Suppressor macrophage treated with lipopolysaccharide for 4 hours (primary cell): ENCODE data around the gene RABL2A.
"Not testable (repeated sequence)": the region's sequence is repeated elsewhere in the genome, so short reads cannot be mapped to it uniquely, and the experiment has no call there.

ENCODE experiments used
- DNase-seq: peaks from one replicate; pipeline ENCODE4 v3.0.0-alpha.2; 2020

The RABL2A gene

DNA sequence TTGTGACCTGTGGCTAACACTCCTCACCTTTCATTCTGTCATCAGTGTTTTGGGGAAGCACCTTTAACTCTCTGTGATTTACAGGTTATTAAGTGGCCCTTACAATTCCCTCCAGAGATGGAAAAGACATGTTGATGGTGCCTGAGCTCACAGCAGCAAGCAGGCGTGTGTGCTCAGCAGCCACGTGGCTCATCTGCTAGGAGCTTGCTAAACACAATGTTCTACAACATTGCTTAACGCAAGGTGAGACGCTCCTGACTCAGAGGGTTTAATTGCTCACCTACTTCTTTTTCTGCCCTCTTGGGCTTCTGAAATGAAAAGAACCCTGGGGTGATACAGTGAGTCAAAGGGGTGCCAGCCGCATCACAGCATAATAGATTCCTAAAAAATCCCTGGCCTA is 6.1 kb upstream of the RABL2A start:
- DNase-seq: not testable (repeated sequence)

GRCh38 chr2:113625906-113626305 is 1.2 kb upstream of the RABL2A start:
- DNase-seq: not testable (repeated sequence)

DNA sequence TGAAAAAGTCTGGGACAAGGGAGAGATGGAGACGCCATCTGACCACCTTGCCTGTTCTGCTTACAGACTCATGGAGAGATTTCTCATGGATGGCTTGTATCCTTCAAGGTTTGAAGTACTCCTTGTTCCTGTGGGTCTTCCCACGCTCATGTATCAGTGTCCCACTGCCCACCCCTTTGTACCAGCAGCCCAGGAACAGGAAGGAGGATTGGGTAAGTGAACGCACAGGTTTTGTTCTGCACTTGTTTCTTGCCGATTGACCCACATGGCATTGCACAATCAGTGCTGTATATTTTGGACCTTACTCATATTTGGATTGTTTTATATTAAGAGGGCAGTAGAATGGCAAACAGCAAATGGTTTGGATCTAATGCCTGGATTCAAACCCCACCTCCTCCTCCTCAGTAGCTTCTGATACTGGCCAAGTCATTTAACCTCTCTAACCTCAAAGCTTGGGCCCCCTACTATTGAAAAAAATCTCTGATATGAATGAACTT is 5.8 kb downstream of the RABL2A start:
- DNase-seq: not testable (repeated sequence)

GRCh38 chr2:113635358-113635757 is 8.3 kb downstream of the RABL2A start:
- not testable (repeated sequence) for DNase-seq

- not testable (repeated sequence) for DNase-seq
Observed at GRCh38 chr2:113636226-113636625, 9.2 kb downstream of the RABL2A start.

GRCh38 chr2:113638084-113638483 is 11.0 kb downstream of the RABL2A start:
- not testable (repeated sequence) for DNase-seq

GRCh38 chr2:113646217-113646616 is 19.2 kb downstream of the RABL2A start:
- DNase-seq: not testable (repeated sequence)

GRCh38 chr2:113650834-113651815 is 24.1 kb downstream of the RABL2A start:
- DNase-seq: not testable (repeated sequence)

- not testable (repeated sequence) for DNase-seq
Observed at GRCh38 chr2:113652599-113652998, 25.5 kb downstream of the RABL2A start.

GRCh38 chr2:113656031-113656624 is 29.1 kb downstream of the RABL2A start:
- DNase-seq: not testable (repeated sequence)

- not testable (repeated sequence) for DNase-seq
Observed at GRCh38 chr2:113657735-113658134, 30.7 kb downstream of the RABL2A start.

DNA sequence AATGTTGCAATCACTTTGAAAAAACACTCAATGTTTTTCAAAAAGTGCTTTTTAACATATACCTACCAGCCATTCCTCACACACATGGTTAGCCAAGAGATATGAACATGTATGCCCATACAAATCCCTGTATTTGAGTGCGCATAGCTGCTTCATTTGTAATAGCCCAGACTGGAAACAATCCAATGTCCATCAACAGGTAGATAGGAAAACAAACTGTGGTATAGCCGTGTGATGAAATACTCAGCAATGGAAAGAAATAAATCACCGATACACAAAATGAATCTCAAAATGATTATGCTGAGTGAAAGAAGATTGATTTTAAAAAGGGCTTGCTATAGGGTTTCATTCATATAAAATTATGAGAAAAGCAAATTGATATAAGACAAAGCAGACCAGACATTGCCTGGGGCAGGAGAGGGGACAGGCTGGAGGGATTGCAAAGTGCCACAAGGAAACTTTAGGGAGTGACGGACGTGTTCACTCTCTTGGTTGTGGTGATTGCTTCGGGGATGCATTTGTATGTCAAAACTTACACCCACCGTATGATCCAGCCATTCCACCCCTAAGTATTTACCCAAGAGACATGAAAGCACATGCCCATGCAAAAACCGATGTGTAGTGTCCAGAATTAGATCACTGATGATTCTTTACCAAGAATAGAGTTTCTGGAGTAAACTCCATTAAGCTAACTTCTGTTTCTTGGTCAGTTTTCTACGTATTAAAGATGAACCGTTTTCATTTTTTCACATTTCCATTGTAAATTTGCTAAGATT is 36.4 kb downstream of the RABL2A start:
- DNase-seq: not testable (repeated sequence)

- DNase-seq: not testable (repeated sequence)
Observed at GRCh38 chr2:113664761-113665533, 37.9 kb downstream of the RABL2A start.

- not testable (repeated sequence) for DNase-seq
Observed at GRCh38 chr2:113669013-113669412, 41.9 kb downstream of the RABL2A start.

DNA sequence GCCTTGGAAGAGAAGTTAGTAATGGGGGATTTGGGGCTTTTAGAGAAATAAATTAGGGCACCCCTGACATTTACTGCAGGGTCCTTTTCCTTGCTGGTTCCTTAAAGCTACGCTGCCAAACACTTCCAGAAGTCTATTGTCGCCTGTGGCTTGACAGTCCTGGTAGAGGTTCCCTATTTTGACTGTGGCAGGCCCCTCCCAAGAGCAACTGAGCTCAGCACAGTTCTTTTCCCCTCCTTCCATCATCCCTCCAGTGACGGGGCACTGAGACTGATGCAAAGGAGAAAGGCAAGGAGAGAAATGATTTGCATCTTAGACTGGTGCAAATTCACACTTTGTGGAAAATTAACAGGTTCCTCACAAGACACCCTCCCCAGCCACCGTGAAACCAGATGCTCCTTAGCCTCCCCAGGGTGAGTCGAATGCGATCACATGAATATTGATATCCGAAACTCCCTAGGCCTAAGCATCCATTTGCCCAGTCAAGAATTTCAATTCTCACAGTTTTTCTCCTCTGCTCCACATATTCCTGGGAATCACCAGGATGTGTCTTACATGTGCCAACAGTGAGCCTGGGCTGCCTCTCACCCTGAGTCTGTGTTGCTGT is 45.4 kb downstream of the RABL2A start:
- peak; percentile 27 for DNase-seq

DNA sequence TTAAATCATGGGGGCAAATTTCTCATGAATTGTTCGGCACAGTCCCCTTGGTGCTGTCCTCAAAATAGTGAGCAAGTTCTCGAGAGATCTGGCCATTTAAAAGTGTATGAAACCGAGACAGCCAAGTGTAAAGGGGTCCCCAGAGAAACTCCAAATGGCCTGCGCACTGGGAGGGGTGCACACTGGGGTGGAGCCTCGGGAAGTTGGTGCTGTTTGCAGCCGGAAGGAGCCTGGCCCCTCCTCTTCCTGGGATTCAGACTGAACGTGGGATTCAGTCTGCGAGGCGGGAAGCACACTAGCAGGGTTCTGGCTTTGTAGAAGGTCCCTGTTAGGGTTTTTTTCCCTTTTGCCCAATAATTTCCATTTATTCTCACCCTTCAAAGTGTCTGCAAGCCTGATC is 48.8 kb downstream of the RABL2A start:
- no peak for DNase-seq

DNA sequence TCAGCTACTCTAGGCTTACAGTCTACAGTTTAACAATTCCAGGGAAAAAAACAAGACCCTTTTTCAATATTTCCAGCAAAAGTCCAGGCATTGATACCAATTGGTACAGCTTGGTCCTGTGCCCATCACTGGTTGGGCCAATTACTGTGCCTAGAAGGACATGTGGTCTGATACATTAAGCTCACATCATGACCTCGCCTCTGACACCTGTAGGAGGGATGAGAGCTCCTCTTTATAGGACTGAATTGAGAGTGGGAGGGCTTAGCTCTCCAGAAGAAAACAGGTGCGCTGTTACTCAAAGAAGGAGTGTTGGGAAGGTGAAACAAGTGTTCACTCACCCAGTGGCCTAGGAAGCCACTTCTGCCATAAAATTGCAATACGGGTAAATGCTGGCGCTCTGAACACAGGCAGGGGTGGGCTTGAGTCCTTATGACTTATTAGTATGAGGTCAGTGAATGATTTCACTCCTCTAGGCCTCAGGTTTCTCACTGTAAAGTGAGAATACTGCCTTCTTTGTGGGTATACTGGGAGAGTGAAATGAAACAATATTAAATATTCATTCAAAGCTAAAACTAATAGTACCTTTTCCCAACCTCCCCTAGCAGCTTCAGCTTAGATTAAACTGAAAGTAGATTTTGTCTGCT is 49.7 kb downstream of the RABL2A start:
- no peak for DNase-seq

GRCh38 chr2:113677330-113677729 is 50.3 kb downstream of the RABL2A start:
- DNase-seq: no peak

- DNase-seq: no peak
Observed at GRCh38 chr2:113679457-113679856, 52.4 kb downstream of the RABL2A start.

DNA sequence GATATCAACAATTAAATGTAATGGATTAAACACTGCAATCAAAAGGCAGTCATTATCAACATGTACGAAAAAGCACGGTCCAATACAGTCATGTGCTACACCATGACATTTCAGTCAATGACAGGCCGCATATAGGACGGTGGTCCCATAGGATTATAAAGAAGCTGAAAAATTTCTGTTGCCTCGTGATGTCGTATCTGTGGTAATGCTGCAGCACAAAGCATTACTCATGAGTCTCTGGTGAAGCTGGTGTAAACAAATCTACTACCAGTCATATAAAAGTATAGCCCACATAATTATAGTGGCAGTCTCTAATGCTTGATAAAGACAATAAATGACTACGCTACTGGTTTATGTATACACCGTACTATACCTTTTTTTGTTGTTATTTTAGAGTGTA is 58.4 kb downstream of the RABL2A start:
- DNase-seq: no peak

DNA sequence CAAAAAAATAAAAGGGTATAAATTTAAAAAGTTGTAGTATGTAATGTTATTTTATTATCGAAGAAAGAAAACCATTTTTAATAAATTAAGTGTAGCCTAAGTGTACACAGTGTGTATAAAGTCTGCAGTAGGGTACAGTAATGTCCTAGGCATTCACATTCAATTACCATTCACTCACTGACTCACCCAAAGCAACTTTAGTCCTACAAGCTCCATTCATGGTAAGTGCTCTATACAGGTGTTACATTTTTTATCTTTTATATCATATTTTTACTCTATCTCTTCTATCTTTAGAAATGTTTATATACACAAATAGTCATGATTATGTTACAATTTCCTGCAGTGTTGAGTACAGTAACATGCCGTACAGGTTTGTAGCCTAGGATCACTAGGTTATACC is 59.5 kb downstream of the RABL2A start:
- no peak for DNase-seq
